Pons (tissue), 1 donor: ENCODE data around the gene ADAMTS1.

Source experiments
- DNase-seq: peaks from one replicate; pipeline ENCODE4 v3.0.0-alpha.2; 2016; ENCODE audit warnings: low spot score

Gene ADAMTS1

DNA sequence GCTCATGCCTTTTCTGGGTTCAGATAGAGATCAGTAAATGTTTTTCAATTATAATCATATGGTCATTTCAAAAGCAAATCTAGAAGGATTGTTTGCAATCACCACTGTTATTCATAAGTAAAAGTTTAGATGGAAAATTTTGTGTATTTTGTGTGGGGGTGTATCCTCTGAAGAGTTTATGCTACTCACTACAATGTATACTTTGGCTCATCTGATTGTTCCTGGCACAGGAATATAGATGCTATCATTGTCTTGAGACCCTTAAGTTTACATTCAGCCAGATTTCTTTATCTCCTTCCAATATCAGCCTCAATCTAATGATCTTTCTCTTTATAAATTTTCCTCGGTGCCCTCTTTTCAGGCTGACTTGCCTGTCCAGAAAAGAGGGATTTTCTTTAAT, 33.0 kb downstream of the ADAMTS1 start:
- no peak for DNase-seq

DNA sequence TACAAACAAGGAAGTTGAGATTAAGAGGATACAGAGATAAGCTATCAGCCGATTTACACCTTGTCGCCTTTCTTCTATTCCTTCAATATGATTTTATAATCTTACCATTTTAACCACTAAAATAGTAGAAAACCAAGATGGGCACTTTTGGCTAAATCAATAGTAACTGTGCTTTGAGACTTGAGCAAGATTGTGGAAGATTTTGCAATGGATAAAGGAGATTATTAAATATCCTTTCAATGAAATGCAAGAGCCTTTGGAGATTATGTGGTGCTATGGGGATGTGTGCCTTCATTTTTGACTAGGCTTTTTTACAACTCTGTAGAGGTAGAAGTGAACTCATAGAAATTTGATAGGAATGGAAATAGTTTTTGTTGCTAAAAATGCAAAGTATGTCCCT, 33.7 kb downstream of the ADAMTS1 start:
- no peak for DNase-seq

DNA sequence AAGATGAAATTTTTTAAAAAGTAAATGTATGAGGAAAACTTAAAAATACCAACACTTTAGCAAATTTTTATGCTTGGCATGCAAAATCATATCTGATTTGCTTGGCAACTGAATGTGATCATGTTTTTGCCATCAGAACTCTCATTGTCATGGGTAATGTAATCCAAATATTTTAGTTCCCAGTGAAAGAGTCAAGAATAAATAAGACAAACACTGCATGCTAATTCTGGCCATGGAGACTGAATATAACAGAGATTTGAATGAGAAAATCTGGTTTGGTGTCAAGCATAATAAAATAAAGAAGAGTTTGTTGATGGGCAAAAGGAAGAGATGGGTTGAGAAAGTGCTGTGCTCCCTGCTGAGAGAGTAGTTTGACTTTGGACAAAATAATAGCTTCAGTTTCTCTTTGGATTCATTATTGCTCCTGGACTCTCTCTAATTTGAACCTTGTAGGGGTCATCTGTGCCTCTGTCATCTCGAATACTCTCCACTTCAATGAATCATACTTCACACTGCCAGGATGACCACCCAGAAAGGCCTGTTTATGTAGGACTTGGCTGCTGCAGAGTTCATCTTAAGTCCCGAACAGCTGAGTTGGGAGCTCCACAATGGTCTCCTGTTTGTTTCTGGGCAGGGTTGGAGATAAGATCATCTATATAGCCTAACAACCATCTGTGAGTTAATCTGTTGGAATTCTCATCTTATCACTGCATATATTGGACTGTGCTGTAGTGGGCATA, 34.4 kb downstream of the ADAMTS1 start:
- peak; percentile 24 for DNase-seq

DNA sequence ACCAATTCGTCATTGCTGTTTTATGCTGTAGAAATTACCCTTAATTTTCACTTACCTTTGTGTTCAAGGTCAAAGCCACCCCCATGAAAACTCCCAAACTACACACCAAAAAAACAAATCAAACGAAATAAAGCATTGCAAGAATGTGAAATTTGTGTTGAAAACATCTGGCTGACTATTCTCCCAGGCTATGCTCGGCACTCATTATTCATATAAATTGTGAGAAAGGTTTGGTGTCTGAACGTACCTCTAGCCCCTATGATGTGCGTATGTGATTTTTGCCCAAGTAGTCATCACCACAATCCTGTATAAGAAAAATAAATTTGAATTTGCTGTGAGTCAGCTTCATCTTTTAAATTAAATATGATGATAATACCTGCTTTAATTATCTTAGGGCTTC, 34.9 kb downstream of the ADAMTS1 start:
- DNase-seq = no peak

DNA sequence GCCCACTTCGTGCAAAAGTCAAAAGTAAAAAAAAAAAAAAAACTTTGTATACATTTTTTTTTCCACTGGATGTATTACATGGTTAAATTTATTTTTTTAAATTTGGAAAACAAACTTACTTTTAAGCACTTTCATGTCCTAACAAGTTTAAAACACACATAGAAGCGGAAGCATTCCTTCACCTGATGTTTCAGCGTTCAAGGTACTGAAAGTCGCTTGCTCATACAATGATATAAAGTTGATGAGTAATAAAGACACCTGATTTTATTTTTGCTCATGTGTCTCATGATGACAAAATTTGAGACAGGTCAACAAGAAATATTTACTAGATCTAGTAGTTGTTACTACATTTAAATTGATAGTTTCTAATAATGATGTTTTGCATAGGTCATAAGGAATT, 35.5 kb downstream of the ADAMTS1 start:
- no peak for DNase-seq

DNA sequence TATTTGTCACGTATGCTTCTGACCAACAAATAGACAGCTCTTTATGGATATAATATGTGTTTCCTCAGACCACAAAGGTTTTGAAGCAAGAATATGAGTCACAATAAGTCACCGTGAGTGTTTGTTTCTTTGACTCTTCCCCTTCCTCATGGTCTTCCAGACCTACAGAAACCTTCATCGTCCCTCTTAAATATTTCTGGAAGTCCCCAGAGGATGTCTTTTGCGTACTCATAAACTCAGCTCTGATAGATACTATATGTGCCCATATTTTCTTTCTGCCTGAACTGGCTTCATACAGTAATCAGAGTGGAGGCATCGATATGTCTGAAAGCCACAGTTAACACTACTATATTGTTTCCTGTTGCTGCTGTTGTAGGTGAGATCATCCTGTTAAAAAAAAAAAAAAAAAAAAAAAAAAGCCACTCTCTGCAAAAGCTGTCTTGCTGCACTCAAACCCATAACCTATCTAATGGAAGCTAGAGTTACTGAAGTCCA, 38.4 kb downstream of the ADAMTS1 start:
- no peak for DNase-seq

DNA sequence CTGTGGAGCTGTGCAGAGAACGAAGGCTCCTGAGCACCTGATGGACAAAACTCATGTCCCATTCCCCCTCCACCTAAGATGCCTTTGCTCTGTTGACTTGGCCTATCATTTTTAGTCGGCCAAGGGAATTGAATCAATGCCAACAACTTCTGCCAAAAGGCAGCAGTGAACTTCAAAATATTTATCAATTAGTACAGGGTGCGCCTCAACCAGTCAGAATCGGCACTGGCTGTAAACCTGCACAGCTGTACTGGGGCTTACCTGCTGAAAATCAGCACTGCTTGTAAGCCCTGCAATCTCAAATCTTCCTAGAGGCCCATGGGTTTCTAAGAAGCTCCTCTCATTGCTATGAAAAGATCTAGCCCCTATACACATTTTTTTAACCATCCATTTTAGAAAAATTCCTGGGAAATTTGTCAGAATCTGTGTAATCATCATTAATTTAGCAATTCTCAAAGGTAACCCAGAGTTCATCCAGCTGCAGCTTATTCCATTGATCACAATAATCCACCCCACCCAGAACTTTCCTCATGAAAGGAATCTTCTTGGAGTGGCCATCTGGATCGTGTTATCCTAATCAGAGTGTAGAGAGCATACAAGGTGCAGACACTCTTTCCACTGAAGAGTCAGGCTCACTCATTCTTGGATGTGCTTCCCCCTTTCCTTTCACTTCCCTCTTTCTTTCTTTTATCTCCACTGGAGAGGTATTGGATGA, 40.2 kb downstream of the ADAMTS1 start:
- DNase-seq = no peak

DNA sequence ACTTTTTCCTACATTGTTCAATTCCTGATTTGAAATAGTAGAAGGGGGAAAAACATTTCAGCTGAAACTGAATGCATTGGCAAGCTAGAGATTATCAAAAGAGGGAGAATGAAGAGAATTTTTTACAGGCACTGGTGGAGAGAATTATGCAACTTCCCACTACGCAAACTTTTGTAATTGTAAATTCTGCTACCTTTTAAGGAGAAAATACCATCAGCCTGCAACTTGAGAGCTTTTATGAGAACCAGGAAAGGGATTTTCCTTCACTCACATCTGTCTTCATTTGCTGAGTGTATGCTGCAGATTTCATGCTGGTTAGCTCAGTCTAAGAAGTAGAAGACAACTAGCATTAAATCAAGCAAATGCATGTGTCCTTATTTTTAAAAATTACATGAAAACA, 43.7 kb downstream of the ADAMTS1 start:
- no peak for DNase-seq

DNA sequence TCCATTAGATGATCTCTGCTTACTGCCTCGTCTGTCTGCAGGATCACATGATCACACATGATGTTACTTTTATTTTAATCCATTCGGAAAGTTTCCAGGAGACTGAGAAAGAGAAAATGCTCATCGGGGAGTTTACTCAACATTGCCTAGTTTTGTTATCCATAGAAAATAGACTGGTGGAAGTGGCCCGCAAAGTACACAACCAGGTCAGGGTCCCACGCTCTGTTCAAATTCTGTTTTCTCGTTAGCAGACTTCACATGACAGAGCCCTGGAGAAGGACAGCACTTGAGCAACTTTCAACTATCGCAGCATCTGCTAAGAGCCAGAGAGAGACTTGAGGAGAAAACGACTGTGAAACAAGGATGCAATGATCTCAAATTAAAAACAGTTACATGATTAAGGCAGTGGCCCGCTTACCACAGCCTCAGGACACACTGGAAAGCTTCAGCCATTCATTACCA, 44.2 kb downstream of the ADAMTS1 start:
- DNase-seq = no peak

- DNase-seq = no peak
Observed at GRCh38 chr21:26800455-26800854, 44.8 kb downstream of the ADAMTS1 start.

- no peak for DNase-seq
Observed at GRCh38 chr21:26800001-26800400, 45.2 kb downstream of the ADAMTS1 start.

- DNase-seq = peak; percentile 7
Observed at GRCh38 chr21:26798856-26799751, 46.1 kb downstream of the ADAMTS1 start.

- no peak for DNase-seq
Observed at GRCh38 chr21:26797878-26798456, 47.2 kb downstream of the ADAMTS1 start.

GRCh38 chr21:26795866-26796329, 49.3 kb downstream of the ADAMTS1 start:
- DNase-seq = peak; percentile 93

DNA sequence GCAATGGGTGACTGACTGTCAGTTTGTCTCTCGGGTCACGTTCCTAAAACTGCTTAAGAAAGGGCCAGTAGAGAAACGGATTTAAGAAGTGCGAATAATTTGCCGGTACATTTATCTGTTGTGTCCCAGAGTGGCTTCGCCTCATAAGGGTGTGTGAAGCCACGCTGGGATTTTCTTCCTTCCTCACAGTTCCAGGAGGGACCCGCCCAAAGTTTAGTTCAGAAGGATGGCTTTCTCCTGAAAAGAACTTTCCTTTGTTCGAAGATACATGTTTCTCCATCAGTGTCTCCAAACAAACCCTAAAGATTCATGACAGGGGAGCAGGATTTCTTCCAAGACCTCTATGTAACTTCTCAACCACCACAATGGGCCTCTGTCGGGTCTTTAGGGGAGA, 49.8 kb downstream of the ADAMTS1 start:
- DNase-seq = no peak

DNA sequence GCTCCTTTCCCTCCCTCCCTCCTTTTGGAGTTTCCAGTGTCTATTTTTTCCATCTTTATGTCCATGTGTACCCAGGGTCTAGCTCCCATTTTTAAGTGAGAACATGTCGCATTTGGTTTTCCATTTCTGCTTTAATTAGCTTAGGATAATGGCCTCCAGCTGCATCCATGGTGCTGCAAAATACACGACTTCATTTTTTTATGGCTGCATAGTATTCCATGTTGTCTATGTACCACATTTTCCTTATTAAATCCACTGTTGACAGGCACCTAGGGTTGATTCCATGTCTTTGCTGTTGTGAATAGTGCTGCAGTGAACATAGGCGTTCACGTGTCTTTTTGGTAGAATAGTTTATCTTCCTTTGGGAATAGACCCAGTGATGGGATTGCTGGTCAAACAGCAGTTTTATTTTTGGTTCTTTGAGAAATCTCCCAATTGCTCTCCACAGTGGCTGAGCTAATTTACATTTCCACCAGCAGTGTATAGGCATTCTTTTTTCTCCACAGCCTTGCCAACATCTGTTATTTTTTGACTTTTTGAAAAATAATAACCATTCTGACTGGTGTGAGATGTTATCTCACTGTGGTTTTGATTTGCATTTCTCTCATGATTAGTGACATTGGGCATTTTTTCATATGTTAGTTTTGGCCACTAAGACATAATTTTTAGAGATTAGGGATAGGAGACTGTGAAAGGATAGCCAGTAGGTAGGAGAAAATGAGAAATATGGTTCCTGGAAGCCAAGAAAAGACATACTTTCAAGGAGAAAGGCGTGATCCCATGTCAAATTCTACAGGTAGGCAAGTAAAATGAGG, 50.4 kb downstream of the ADAMTS1 start:
- no peak for DNase-seq

DNA sequence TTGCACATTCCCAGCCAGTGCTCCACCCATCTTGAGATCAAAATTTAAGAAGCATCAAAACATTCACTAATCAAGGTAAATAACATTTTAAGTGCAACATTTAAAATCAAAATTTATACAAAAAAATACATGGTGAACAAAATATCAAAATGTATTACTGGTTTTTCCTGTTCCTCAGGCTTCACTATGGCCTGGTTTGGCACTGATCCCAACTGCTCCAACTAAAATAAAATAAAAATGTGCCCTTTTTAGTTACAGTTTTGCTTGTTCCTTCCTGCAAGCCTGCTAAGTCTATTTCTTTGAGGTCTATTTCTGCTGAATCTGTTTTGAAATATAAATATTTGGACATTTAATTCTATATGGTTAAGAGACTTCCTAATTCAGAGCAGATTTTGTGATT, 54.9 kb downstream of the ADAMTS1 start:
- no peak for DNase-seq

- DNase-seq = no peak
Observed at GRCh38 chr21:26788790-26789189, 56.4 kb downstream of the ADAMTS1 start.
